ENCODE data around the gene PPFIA4.

The PPFIA4 gene

DNA sequence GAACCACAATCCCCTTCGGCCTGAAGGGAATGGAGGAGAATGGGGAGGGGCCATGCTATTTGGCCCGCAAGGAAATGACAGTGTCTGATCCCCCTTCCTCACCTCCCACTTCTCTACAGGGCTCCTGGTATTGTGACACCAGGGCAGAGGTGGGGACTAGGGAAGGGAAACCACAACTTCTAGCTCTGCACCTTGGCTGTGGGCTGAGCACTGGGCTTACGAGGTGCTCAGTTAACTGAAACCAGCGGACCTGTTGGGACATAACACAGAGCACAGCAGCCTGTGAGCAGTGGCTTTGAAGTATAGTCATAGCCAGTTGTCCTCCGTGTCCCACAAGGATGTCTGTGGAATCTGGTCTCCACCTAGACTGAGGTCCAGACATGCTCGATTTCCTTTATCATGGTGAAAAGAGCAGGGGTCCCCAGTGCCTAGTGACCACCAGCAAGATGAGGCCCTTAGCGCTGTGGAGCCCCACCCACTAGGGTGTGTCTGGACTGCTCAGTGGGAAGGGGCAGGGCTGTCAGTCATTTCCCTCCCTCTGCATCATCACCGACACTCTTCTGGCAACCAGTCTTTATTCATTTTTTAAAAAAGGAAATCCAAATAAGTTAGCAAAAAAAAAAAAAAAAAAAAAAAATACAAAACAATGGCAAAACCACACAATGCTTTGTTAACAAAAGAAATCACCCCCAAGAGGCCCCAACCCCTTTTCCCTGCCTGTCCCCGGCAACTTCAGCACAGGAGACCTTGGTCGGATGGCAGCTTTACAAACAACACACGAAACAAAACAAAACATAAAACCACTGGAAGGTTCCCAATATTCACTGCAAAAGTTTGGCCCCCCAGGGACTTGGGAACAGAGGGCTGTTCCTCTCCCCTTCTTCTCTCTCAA is 56.5 kb downstream of the PPFIA4 start:
- no peak for DNase-seq (ENCODE audit: low read depth in 2 of 2)

DNA sequence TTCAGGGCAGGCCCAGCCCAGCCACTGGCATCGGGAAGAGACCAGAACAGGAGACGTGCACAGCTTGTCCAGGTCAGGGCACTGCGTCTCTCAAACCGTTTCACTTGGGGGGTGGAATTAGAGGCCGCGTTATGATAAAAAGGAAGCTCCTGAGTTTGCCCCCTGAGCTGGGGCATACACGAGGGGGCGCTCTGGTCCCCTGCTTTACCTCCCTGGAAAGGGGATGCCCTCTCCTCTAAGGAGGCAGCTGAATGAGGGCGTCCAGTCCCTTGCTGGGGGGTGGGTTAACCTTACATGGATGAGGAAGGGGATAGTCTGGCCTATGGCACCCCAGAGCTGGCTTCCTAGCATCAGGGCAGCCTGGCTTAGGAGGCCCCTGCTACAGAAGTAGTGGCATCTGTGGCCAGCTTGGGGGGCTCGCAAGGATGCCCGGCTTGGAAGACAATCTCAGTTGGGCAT is 57.2 kb downstream of the PPFIA4 start:
- no peak for DNase-seq (ENCODE audit: low read depth in 2 of 2)

GRCh38 chr1:203084588-203085527 is 58.6 kb downstream of the PPFIA4 start:
- no peak for DNase-seq (ENCODE audit: low read depth in 2 of 2)

- DNase-seq (ENCODE audit: low read depth in 2 of 2): no peak
Measured at GRCh38 chr1:203085528-203086406, 59.5 kb downstream of the PPFIA4 start, which contains the start of gene MYOG. MYOG (minus strand) TSS chr1:203086012; CDS start chr1:203085961, 51 bp downstream.

DNA sequence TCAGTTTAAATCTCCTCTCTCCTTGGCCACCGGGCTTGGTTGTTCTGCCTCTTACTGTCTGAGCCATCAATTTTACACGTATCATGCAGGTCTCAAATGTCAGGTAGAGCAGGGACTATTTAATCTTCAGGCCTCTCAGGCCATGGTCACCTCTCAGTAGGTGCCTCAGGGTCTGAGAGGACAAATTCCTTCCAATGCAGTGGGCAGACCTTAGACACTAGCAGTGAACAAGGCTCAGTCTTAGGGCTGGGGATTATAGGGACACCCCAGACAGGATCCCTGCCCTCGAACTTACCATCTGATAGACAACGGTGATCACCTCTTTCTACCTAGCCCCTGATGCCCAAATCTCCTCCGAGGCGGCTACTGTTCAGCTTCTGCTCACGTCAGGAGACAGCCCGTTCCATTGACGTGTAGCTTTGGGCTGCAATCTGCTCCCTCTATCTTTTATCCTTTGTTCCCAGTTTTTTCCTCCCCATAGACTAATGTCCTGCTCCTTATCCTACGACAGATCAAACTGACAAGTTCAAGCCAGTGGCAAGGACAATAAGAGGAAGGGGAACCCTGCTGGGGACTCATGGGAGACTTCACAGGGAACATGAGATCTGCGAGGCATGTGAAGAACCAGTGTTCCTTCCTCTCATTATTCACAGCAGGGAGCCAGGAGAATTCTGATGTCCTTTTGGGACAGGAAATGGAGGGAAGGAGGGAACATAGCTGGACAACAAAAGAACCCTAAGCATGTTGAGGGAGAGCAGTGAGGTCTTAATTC is 60.9 kb downstream of the PPFIA4 start:
- DNase-seq (ENCODE audit: low read depth in 2 of 2): no peak

DNA sequence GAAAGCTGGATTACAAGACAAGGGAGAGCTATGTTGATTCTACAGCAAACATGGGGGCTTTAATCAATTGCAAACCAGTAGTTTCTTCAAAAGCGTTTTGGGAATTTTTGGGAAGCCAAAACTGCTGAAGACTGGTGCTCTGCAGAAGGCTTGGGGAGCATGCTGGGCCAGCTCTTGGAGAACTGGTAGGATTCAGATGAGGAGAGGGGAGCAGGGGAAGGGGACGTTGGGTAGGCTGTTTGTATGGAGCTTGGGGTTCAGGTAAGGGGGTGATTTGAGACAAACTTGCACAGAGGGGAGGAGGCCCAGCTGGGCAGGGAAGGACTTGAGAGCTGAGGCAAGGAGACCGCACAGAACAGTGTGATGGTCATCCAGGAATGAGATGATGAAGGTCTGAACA is 62.1 kb downstream of the PPFIA4 start:
- DNase-seq (ENCODE audit: low read depth in 2 of 2): no peak

GRCh38 chr1:203089001-203089650 is 62.8 kb downstream of the PPFIA4 start:
- no peak for DNase-seq (ENCODE audit: low read depth in 2 of 2)

GRCh38 chr1:203089651-203090045 is 63.4 kb downstream of the PPFIA4 start:
- DNase-seq (ENCODE audit: low read depth in 2 of 2): no peak

GRCh38 chr1:203090421-203091198 is 64.3 kb downstream of the PPFIA4 start:
- no peak for DNase-seq (ENCODE audit: low read depth in 2 of 2)

- no peak for DNase-seq (ENCODE audit: low read depth in 2 of 2)
Measured at GRCh38 chr1:203091199-203091477, 64.8 kb downstream of the PPFIA4 start.

GRCh38 chr1:203091761-203092330 is 65.6 kb downstream of the PPFIA4 start:
- DNase-seq (ENCODE audit: low read depth in 2 of 2): no peak

- no peak for DNase-seq (ENCODE audit: low read depth in 2 of 2)
Measured at GRCh38 chr1:203093754-203094410, 67.6 kb downstream of the PPFIA4 start.

DNA sequence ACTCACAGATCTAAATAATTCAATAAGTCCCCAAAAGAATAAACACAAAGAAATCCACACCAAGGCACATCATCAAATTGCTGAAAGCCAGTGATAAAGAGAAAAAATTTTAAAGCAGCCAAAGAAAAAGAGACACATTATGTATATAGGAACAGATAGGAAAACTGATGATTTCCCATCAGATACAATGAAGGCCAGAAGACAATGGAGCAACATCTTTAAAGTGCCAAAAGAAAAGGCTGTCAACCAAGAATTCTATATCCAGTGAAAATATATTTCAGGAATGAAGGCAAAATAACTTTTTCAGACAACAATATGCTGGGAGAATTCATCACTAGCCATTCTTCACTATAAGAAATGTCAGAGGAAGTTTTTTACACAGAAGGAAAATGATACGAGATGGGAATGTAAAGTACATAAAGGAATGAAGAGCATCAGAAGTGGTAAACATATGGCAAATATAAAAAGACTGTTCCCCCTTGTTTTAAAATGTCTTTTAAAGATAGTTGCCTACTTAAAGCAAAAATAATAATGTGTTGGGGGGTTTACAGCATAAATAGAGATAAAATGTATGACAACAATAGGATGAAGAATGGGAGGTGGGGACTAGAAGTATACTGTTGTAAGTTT is 68.9 kb downstream of the PPFIA4 start:
- no peak for DNase-seq (ENCODE audit: low read depth in 2 of 2)

- no peak for DNase-seq (ENCODE audit: low read depth in 2 of 2)
Measured at GRCh38 chr1:203096566-203096965, 70.3 kb downstream of the PPFIA4 start.

GRCh38 chr1:203097001-203097400 is 70.7 kb downstream of the PPFIA4 start:
- no peak for DNase-seq (ENCODE audit: low read depth in 2 of 2)

DNA sequence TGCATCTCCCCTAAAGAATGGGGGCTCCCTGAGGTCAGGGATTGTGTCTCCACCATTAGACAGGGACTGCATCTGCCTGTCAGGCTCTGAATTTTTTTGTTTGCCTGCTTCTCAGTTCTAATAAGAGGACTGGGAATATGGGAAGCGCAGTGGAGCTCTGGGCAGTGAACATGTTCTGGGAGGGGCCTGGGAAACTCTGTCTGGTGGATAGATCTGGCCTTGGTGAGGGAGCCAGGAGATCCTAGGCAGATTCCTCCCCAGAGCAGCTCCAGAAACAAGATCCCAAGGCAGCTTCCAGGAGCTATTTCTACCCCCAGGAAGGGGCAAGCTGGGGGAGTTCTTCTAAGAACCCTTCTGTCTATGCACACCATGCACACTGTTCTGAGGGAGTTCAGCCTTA is 72.2 kb downstream of the PPFIA4 start:
- no peak for DNase-seq (ENCODE audit: low read depth in 2 of 2)

- no peak for DNase-seq (ENCODE audit: low read depth in 2 of 2)
Measured at GRCh38 chr1:203098914-203099520, 72.7 kb downstream of the PPFIA4 start.

Data from stimulated activated CD8-positive, alpha-beta memory T cell treated with anti-CD3 and anti-CD28 coated beads, Interleukin-7, amount 100 ng/mL, for 1 hour (primary cell).